ENCODE results near the gene HDAC4.
"Not testable (repeated sequence)": the region's sequence is repeated elsewhere in the genome, so short reads cannot be mapped to it uniquely, and the experiment has no call there.

The HDAC4 gene

GRCh38 chr2:239400596-239401066 lies at the start of gene HDAC4:
Gene HDAC4 (minus strand): TSS chr2:239401020. CDS start chr2:239352699, 48,321 bp downstream.
- DNase-seq (ENCODE audit: low read depth in 2 of 2): no peak

- not testable (repeated sequence) for DNase-seq (ENCODE audit: low read depth in 2 of 2)
Measured at GRCh38 chr2:239449468-239449867, 48.6 kb upstream of the HDAC4 start.

GRCh38 chr2:239445771-239446524 lies 45.1 kb upstream of the HDAC4 start:
- DNase-seq (ENCODE audit: low read depth in 2 of 2): no peak

GRCh38 chr2:239444626-239445577 lies 44.1 kb upstream of the HDAC4 start:
- DNase-seq (ENCODE audit: low read depth in 2 of 2): no peak

- DNase-seq (ENCODE audit: low read depth in 2 of 2): no peak
Measured at GRCh38 chr2:239443666-239444567, 43.1 kb upstream of the HDAC4 start.

GRCh38 chr2:239443102-239443620 lies 42.3 kb upstream of the HDAC4 start:
- no peak for DNase-seq (ENCODE audit: low read depth in 2 of 2)

GRCh38 chr2:239442192-239442591 lies 41.4 kb upstream of the HDAC4 start:
- DNase-seq (ENCODE audit: low read depth in 2 of 2): no peak

- DNase-seq (ENCODE audit: low read depth in 2 of 2): no peak
Measured at GRCh38 chr2:239441261-239442078, 40.6 kb upstream of the HDAC4 start.

GRCh38 chr2:239440511-239440959 lies 39.7 kb upstream of the HDAC4 start:
- no peak for DNase-seq (ENCODE audit: low read depth in 2 of 2)

GRCh38 chr2:239439754-239440315 lies 39.0 kb upstream of the HDAC4 start:
- DNase-seq (ENCODE audit: low read depth in 2 of 2): no peak

GRCh38 chr2:239438995-239439753 lies 38.4 kb upstream of the HDAC4 start:
- no peak for DNase-seq (ENCODE audit: low read depth in 2 of 2)

GRCh38 chr2:239438368-239438767 lies 37.5 kb upstream of the HDAC4 start:
- DNase-seq (ENCODE audit: low read depth in 2 of 2): no peak

GRCh38 chr2:239436669-239437335 lies 36.0 kb upstream of the HDAC4 start:
- DNase-seq (ENCODE audit: low read depth in 2 of 2): no peak

GRCh38 chr2:239436076-239436475 lies 35.3 kb upstream of the HDAC4 start:
- DNase-seq (ENCODE audit: low read depth in 2 of 2): no peak

- no peak for DNase-seq (ENCODE audit: low read depth in 2 of 2)
Measured at GRCh38 chr2:239433777-239434403, 33.1 kb upstream of the HDAC4 start.

- DNase-seq (ENCODE audit: low read depth in 2 of 2): no peak
Measured at GRCh38 chr2:239432174-239432573, 31.4 kb upstream of the HDAC4 start.

- DNase-seq (ENCODE audit: low read depth in 2 of 2): no peak
Measured at GRCh38 chr2:239431536-239431935, 30.7 kb upstream of the HDAC4 start.
